Endothelial cell of umbilical vein (primary cell): ENCODE measurements around the gene SPTSSA. TPM values are rescaled to one million over a fixed set of nuclear protein-coding genes. Genes with fewer than 3 reads are reported as not detected.

Experiments
- BruUV-seq: library from RNA; stranded (reverse); fragments of 400-500 nt; replicated peaks from 2 replicates; lab custom pipeline; 2021; lab: Mats Ljungman, UMichigan
- CTCF ChIA-PET: fragments of 300-600, 350-600 bp; sonication (Branson Sonifier 250); formaldehyde crosslinking; loops from one replicate; lab custom pipeline; 2021; ENCODE audit warnings: antibody characterized with exemption, inconsistent platforms; lab: Charles Lee
- POLR2A ChIA-PET: fragments of 300-600, 350-600 bp; sonication (Branson Sonifier 250); formaldehyde crosslinking; loops from one replicate; lab custom pipeline; 2021; ENCODE audit warnings: antibody characterized with exemption, inconsistent platforms; lab: Charles Lee
- DNase-seq: peaks from one replicate; pipeline ENCODE4 v3.0.0-alpha.2; 2011; ENCODE audit warnings: low read depth, low spot score
- FAIRE-seq: peaks from 2 replicates; lab custom pipeline; 2011; peaks lifted over from hg19 to GRCh38; lab: Jason Lieb, UNC
- H2AFZ ChIP-seq: 2 replicates; pipeline ENCODE4 v1.6.0; 2012; ENCODE audit warnings: low read depth, low read length, control low read depth, inconsistent platforms
- H3K27ac ChIP-seq: 2 replicates; pipeline ENCODE4 v1.5.1; 2011; ENCODE audit warnings: low read depth, mild to moderate bottlenecking, control low read depth, low read length, moderate library complexity; ENCODE audit not compliant: insufficient read depth
- H3K27me3 ChIP-seq, 2 experiments: 2 replicates each; pipeline versions ENCODE4 v1.6.0 to v1.6.1; 2011; ENCODE audit warnings: low read length in 2 of 2, mixed read lengths in 1 of 2; ENCODE audit not compliant: control insufficient read depth in 2 of 2, insufficient read depth in 2 of 2
- H3K36me3 ChIP-seq, 2 experiments: 2 replicates in 1 of 2; 3 replicates in 1 of 2; pipeline ENCODE4 v1.5.1; 2011; ENCODE audit warnings: low read length in 2 of 2, mild to moderate bottlenecking in 1 of 2, moderate library complexity in 1 of 2; ENCODE audit not compliant: control insufficient read depth in 2 of 2, insufficient read depth in 2 of 2; ENCODE audit errors: extremely low read depth in 1 of 2
- H3K4me1 ChIP-seq: 3 replicates; pipeline ENCODE4 v1.5.1; 2011; ENCODE audit warnings: mild to moderate bottlenecking, low read length; ENCODE audit not compliant: control insufficient read depth, insufficient read depth; ENCODE audit errors: extremely low read depth
- H3K4me2 ChIP-seq: 2 replicates; pipeline ENCODE4 v1.6.1; 2011; ENCODE audit warnings: low read length, control low read depth, mixed read lengths; ENCODE audit not compliant: insufficient read depth
- H3K4me3 ChIP-seq, 3 experiments: fragments of 200-600 bp in 1 of 3; sonication (generic), shearing (Covaris generic) in 1 of 3; replicated peaks in 1 of 3; 2 replicates each; pipeline ENCODE4 v1.5.1; 2011 to 2016; ENCODE audit warnings: control low read depth in 3 of 3, low read length in 3 of 3, mild to moderate bottlenecking in 2 of 3, inconsistent platforms in 1 of 3, low read depth in 1 of 3, moderate library complexity in 1 of 3; ENCODE audit not compliant: insufficient read depth in 1 of 3
- H3K79me2 ChIP-seq: 2 replicates; pipeline ENCODE4 v1.6.0; 2012; ENCODE audit warnings: low read length, inconsistent platforms; ENCODE audit not compliant: control insufficient read depth, insufficient read depth
- H3K9ac ChIP-seq: replicated peaks from 2 replicates; pipeline ENCODE3; 2011; ENCODE audit warnings: low read length, control low read depth; ENCODE audit not compliant: insufficient read depth; ENCODE audit errors: extremely low read depth
- H3K9me1 ChIP-seq: replicated peaks from 3 replicates; pipeline ENCODE4 v1.6.0; 2011; ENCODE audit warnings: mild to moderate bottlenecking, low read length; ENCODE audit not compliant: control insufficient read depth, insufficient read depth; ENCODE audit errors: extremely low read depth
- H3K9me3 ChIP-seq: replicated peaks from 2 replicates; pipeline ENCODE4 v1.5.1; 2012; ENCODE audit warnings: low read length, inconsistent platforms; ENCODE audit not compliant: control insufficient read depth, insufficient read depth
- H4K20me1 ChIP-seq: replicated peaks from 2 replicates; pipeline ENCODE3; 2011; ENCODE audit warnings: mild to moderate bottlenecking, low read length; ENCODE audit not compliant: control insufficient read depth, insufficient read depth; ENCODE audit errors: extremely low read depth
- EZH2 ChIP-seq: IDR thresholded peaks from 2 replicates; pipeline ENCODE4 v1.6.1; 2012; ENCODE audit warnings: borderline replicate concordance, low read depth, mild to moderate bottlenecking, moderate library complexity, low read length, inconsistent platforms; ENCODE audit not compliant: severe bottlenecking
- FOS ChIP-seq: IDR thresholded peaks from 2 replicates; pipeline ENCODE4 v1.6.1; 2011; ENCODE audit warnings: mild to moderate bottlenecking, low read length, moderate library complexity, borderline replicate concordance; ENCODE audit not compliant: insufficient read depth
- GATA2 ChIP-seq: IDR thresholded peaks from 2 replicates; pipeline ENCODE4 v1.7.0; 2011; ENCODE audit warnings: low read depth, mild to moderate bottlenecking, moderate library complexity, mixed read lengths, low read length; ENCODE audit not compliant: insufficient read length, insufficient read depth
- JUN ChIP-seq: IDR thresholded peaks from 2 replicates; pipeline ENCODE4 v1.6.1; 2011; ENCODE audit warnings: borderline replicate concordance, low read depth; ENCODE audit not compliant: insufficient read length, insufficient read depth
- MYC ChIP-seq: IDR thresholded peaks from one replicate; pipeline ENCODE4 v1.6.1; 2011; ENCODE audit warnings: mild to moderate bottlenecking, low read depth, low read length
- POLR2A ChIP-seq: IDR thresholded peaks from 2 replicates; pipeline ENCODE4 v1.6.1; 2012; ENCODE audit warnings: low read depth, mild to moderate bottlenecking, control low read depth, low read length
- POLR2AphosphoS5 ChIP-seq: IDR thresholded peaks from 2 replicates; pipeline ENCODE4 v1.6.1; 2012; ENCODE audit warnings: low read depth, mild to moderate bottlenecking, control low read depth, low read length, moderate library complexity; ENCODE audit not compliant: insufficient read depth
- dilution Hi-C: fragments of 300-500 bp; cut with MboI; formaldehyde crosslinking; loops from one replicate; pipeline ENCODE4 v1.15.0; 2019; ENCODE audit warnings: low sequenced_read_pairs; ENCODE audit not compliant: extremely low pct_ligation_motif_present
- intact Hi-C: fragments of 100-400 bp; cut with micrococcal nuclease; formaldehyde crosslinking; loops from one replicate; pipeline ENCODE4 v1.10.0; 2022
- polyA plus RNA-seq, 4 experiments: library from polyadenylated mRNA; depleted of rRNA in 3 of 4; stranded (reverse) in 3 of 4; unstranded in 1 of 4; fragments of >200 nt; gene quantifications; 2 replicates each; pipeline versions ENCODE4 v1.2.1 to v1.2.3, GENCODE V29; 2011 to 2012; ENCODE audit warnings: missing spikeins in 1 of 4
- total RNA-seq: library from RNA; stranded (reverse); gene quantifications from 2 replicates; pipeline ENCODE4 v1.2.3, GENCODE V29; 2021
- TF ChIP-seq, protein P1 (sequence below): IDR thresholded peaks from 2 replicates; pipeline ENCODE4 v1.6.1; 2011; ENCODE audit not compliant: insufficient read depth, insufficient read length
- TF ChIP-seq, protein P2 (sequence below), 2 donors: IDR thresholded peaks; 1 replicate in 1 of 2; 2 replicates in 1 of 2; pipeline ENCODE4 v1.5.1; 2011; ENCODE audit warnings: low read length in 2 of 2, mild to moderate bottlenecking in 2 of 2, moderate library complexity in 2 of 2, control low read depth in 1 of 2, inconsistent platforms in 1 of 2, low read depth in 1 of 2; ENCODE audit not compliant: insufficient read depth in 1 of 2; ENCODE audit errors: extremely low read depth in 1 of 2

SPTSSA gene
- total and polyA plus RNA-seq, 2 donors (not counting 3 experiments of a cell fraction or from before 2014, with no cell fraction given): 21.3 to 24.3 TPM

DNA sequence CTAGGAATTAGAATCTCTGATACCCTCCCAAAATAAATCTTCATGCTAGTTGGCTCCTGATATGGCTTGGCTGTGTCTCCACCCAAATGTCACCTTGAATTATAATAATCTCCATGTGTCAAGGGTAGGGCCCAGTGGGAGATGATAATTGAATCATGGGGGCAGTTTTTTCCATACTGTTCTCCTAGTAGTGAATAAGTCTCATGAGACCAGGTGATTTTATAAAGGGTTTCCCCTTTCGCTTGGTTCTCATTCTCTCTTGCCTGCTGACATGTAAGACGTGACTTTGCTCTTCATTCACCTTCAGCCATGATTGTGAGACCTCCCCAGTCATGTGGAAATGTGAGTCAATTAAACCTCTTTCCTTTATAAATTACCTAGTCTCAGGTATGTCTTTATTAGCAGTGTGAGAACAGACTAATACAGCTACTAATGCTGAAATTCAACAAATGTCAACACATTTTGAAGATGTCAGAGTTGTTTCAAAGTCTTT is 12.2 kb upstream of the SPTSSA start:
- FAIRE-seq (no peak), DNase-seq (no peak)
- no peak overlapping the region for H3K4me2 ChIP-seq
- intact Hi-C loops (no loop called here), dilution Hi-C loops (no loop called here)
- TF ChIP-seq GATA2: no peak
- H3K4me3 ChIP-seq: no peak overlapping the region
- H4K20me1 ChIP-seq: no peaks in the 10 kb centered on the region
- ChIA-PET POLR2A (no interaction called here), CTCF (no interaction called here)
- H3K4me1 ChIP-seq: no peaks in the 10 kb centered on the region
- no peaks in the 10 kb centered on the region for H3K79me2 ChIP-seq
- H3K9me1 ChIP-seq: no peaks in the 10 kb centered on the region
- no TSS peak for BruUV-seq
- no peaks in the 10 kb centered on the region for H3K36me3 ChIP-seq
- no peaks in the 10 kb centered on the region for H3K9me3 ChIP-seq
- no peak overlapping the region for H3K27ac ChIP-seq
- H3K27me3 ChIP-seq: no peaks in the 10 kb centered on the region
- H2AFZ ChIP-seq: no peak overlapping the region
- no peak overlapping the region for H3K9ac ChIP-seq

DNA sequence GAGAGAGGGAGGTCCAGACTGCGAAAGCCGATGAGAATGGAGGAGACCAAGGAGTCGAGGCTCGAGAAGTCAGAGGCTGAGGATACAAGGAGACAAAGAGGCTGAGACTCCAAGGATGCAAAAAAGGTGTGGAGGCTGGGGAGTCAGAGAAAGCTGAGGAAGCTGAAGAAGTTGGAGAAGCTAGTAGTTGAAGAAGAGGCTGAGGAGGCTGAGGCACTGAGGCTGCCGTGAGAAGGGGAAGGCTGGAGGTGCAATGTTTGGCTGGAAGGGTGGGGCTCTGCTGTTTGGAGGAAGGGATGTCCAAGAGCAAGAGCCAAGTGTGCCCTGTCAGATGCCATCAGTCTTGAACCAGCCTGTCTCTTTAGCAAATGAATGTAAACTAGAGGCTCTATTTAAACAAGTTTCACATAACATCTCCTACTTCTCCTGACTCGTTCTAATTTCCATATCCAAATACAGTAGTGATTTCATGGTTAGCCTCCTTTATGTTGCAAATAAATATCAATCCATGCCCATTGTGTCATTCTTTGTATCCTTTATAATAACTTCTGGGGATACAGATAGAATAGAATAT is 10.8 kb upstream of the SPTSSA start:
- no peaks in the 10 kb centered on the region for H3K79me2 ChIP-seq
- H3K4me1 ChIP-seq: no peaks in the 10 kb centered on the region
- H3K9ac ChIP-seq: no peak overlapping the region
- FAIRE-seq (no peak), DNase-seq (no peak)
- H3K27ac ChIP-seq: no peak overlapping the region
- H3K9me1 ChIP-seq: no peaks in the 10 kb centered on the region
- no TSS peak for BruUV-seq
- H3K27me3 ChIP-seq: no peaks in the 10 kb centered on the region
- CTCF ChIA-PET: interaction anchor here (1.1 kb wide), 2 partner anchors 21 to 24 kb away, joined by 3 to 4 read pairs; no protein-coding TSS in a partner anchor
- H2AFZ ChIP-seq: no peak overlapping the region
- H4K20me1 ChIP-seq: no peaks in the 10 kb centered on the region
- H3K4me2 ChIP-seq: no peak overlapping the region
- intact Hi-C loops: no loop called here
- no peak overlapping the region for H3K4me3 ChIP-seq
- no peaks in the 10 kb centered on the region for H3K9me3 ChIP-seq
- dilution Hi-C loops: no loop called here
- POLR2A ChIA-PET: no interaction called here
- H3K36me3 ChIP-seq: no peaks in the 10 kb centered on the region
- TF ChIP-seq GATA2 (no peak), FOS (no peak), JUN (no peak), EZH2 (no peak), POLR2A (no peak), POLR2AphosphoS5 (no peak), MYC (no peak)
- TF ChIP-seq, protein P1, sequence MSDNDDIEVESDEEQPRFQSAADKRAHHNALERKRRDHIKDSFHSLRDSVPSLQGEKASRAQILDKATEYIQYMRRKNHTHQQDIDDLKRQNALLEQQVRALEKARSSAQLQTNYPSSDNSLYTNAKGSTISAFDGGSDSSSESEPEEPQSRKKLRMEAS: no peak
- TF ChIP-seq, protein P2, sequence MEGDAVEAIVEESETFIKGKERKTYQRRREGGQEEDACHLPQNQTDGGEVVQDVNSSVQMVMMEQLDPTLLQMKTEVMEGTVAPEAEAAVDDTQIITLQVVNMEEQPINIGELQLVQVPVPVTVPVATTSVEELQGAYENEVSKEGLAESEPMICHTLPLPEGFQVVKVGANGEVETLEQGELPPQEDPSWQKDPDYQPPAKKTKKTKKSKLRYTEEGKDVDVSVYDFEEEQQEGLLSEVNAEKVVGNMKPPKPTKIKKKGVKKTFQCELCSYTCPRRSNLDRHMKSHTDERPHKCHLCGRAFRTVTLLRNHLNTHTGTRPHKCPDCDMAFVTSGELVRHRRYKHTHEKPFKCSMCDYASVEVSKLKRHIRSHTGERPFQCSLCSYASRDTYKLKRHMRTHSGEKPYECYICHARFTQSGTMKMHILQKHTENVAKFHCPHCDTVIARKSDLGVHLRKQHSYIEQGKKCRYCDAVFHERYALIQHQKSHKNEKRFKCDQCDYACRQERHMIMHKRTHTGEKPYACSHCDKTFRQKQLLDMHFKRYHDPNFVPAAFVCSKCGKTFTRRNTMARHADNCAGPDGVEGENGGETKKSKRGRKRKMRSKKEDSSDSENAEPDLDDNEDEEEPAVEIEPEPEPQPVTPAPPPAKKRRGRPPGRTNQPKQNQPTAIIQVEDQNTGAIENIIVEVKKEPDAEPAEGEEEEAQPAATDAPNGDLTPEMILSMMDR (IDR thresholded peaks at IDR 0.05; ENCODE audit: extremely low read depth in 1 of 2, insufficient read depth in 1 of 2, low read depth in 1 of 2, low read length in 2 of 2): no peak
